ENCODE measurements around the gene CFDP1.

GRCh38 chr16:75401691-75402090 is 31.6 kb downstream of the CFDP1 start:
- no peak for TF ChIP-seq POLR2A (IDR thresholded peaks at IDR 0.05)
- TF ChIP-seq, protein P1, sequence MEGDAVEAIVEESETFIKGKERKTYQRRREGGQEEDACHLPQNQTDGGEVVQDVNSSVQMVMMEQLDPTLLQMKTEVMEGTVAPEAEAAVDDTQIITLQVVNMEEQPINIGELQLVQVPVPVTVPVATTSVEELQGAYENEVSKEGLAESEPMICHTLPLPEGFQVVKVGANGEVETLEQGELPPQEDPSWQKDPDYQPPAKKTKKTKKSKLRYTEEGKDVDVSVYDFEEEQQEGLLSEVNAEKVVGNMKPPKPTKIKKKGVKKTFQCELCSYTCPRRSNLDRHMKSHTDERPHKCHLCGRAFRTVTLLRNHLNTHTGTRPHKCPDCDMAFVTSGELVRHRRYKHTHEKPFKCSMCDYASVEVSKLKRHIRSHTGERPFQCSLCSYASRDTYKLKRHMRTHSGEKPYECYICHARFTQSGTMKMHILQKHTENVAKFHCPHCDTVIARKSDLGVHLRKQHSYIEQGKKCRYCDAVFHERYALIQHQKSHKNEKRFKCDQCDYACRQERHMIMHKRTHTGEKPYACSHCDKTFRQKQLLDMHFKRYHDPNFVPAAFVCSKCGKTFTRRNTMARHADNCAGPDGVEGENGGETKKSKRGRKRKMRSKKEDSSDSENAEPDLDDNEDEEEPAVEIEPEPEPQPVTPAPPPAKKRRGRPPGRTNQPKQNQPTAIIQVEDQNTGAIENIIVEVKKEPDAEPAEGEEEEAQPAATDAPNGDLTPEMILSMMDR (IDR thresholded peaks at IDR 0.05), result no peak

Measured in esophagus squamous epithelium (tissue), 4 donors.